Measurements from ENCODE around the gene NAB2.
A peak's percentile ranks its signal among the peaks of the same experiment; 100 is the strongest.
"Not testable (repeated sequence)": the region's sequence is repeated elsewhere in the genome, so short reads cannot be mapped to it uniquely, and the experiment has no call there.

NAB2 gene

GRCh38 chr12:57072661-57073060 is 16.3 kb upstream of the NAB2 start:
- Histone ChIP-seq H4K8ac (ENCODE audit: low read depth, low read length) (no peak overlapping the region), H3K79me1 (ENCODE audit: low read length) (peaks cover 2% of the 10 kb centered on the region), H3K23ac (ENCODE audit: low read length) (no peak overlapping the region), H2BK120ac (ENCODE audit: low read depth, low read length) (no peak overlapping the region), H3K27ac (ENCODE audit: low read depth, low read length) (no peak overlapping the region), H2BK5ac (ENCODE audit: low read length) (no peak overlapping the region), H3K4me2 (ENCODE audit: low read length) (no peak overlapping the region), H2BK15ac (replicated peaks; ENCODE audit: low read depth) (no peak overlapping the region), H3K18ac (ENCODE audit: low read length) (no peak overlapping the region), H3K79me2 (ENCODE audit: control insufficient read depth, insufficient read depth, low read length) (peaks cover 2% of the 10 kb centered on the region), H4K5ac (ENCODE audit: low read length) (no peak overlapping the region), H3K9ac (ENCODE audit: low read length) (no peak overlapping the region), H3K4me3 (ENCODE audit: low read length) (no peak overlapping the region), H3K4ac (ENCODE audit: low read depth, low read length) (no peak overlapping the region), H3K36me3 (ENCODE audit: control insufficient read depth, insufficient read depth, low read length) (no peaks in the 10 kb centered on the region), H3K27me3 (ENCODE audit: insufficient read depth, low read length, poor library complexity) (no peaks in the 10 kb centered on the region), H3K56ac (ENCODE audit: low read length) (no peak overlapping the region), H2AK5ac (ENCODE audit: low read length) (no peak overlapping the region), H3K4me1 (ENCODE audit: control insufficient read depth, low read depth, low read length) (no peaks in the 10 kb centered on the region)
- DNase-seq: no peak
- no CpG with 5 or more reads among the region's 2 CpGs for WGBS (ENCODE audit: extremely low coverage, insufficient coverage, low lambda C conversion rate)

- not testable (repeated sequence) for H3K79me1 ChIP-seq (ENCODE audit: low read length); H3K18ac ChIP-seq (ENCODE audit: low read length); H2BK5ac ChIP-seq (ENCODE audit: low read length); H2AK5ac ChIP-seq (ENCODE audit: low read length); H3K36me3 ChIP-seq (ENCODE audit: control insufficient read depth, insufficient read depth, low read length); H3K23ac ChIP-seq (ENCODE audit: low read length); H3K27ac ChIP-seq (ENCODE audit: low read depth, low read length); H3K79me2 ChIP-seq (ENCODE audit: control insufficient read depth, insufficient read depth, low read length); H2BK15ac ChIP-seq (replicated peaks; ENCODE audit: low read depth); H3K27me3 ChIP-seq (ENCODE audit: insufficient read depth, low read length, poor library complexity); H2BK120ac ChIP-seq (ENCODE audit: low read depth, low read length); H4K8ac ChIP-seq (ENCODE audit: low read depth, low read length); DNase-seq; H3K9ac ChIP-seq (ENCODE audit: low read length); H3K4ac ChIP-seq (ENCODE audit: low read depth, low read length); H3K4me2 ChIP-seq (ENCODE audit: low read length); H3K4me3 ChIP-seq (ENCODE audit: low read length); H3K4me1 ChIP-seq (ENCODE audit: control insufficient read depth, low read depth, low read length); H4K5ac ChIP-seq (ENCODE audit: low read length); H3K56ac ChIP-seq (ENCODE audit: low read length)
- no CpG with 5 or more reads among the region's 6 CpGs for WGBS (ENCODE audit: extremely low coverage, insufficient coverage, low lambda C conversion rate)
Observed at GRCh38 chr12:57073566-57074450, 15.1 kb upstream of the NAB2 start.

DNA sequence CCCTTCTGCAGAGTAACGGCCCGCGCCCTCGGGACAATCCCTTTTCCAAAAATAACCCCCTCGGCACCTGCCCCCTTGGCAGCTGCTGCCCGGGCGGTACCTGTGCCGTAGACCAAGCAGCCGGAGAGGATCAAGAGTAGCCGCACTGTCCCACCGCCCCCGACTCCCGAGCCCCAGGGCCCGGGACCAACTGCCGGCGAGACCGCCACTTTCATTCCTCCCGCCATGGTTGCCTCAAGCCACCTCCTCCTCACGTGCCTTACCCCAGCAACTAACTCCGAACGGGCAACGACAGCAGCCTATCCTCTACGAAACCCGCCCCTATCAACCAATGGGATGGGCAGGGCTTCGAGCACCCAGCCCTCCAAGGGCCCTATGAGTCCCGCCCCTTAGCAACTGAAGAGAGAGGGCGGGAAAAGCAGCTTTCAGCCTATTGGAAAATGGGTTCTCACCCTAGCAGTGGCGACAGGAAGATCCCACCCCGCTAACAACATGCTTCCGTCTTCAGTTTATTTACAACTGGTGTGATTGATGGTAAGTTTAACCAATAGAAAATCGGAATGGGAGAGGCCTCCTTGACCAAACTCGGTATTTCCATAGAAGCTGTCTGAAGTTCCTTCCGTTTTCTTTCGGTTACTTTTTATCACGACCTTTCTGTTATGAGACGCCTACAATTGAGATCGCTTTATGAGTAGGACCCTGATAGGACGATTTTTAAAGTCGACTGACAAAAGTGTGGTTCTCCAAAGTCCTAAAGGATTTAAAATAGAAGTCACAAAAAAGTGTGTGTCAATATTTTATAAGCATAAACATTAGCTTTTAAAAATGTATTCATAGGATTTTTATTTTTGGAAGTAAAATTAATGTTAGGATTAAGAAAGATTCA is 10.2 kb upstream of the NAB2 start, which contains the start of gene NEMP1:
Gene NEMP1 (minus strand): TSS at position 273 of the 886 bp plus-strand sequence. CDS start 46 bp downstream, at position 227.
- Histone ChIP-seq H3K79me2 (ENCODE audit: control insufficient read depth, insufficient read depth, low read length) (peaks cover 6% of the 10 kb centered on the region), H3K27me3 (ENCODE audit: insufficient read depth, low read length, poor library complexity) (no peaks in the 10 kb centered on the region), H3K4me2 (ENCODE audit: low read length) (peak within 1 kb of the TSS; percentile 96), H3K23ac (ENCODE audit: low read length) (peak within 1 kb of the TSS; percentile 89), H2BK5ac (ENCODE audit: low read length) (peak within 1 kb of the TSS; percentile 23), H3K18ac (ENCODE audit: low read length) (peak within 1 kb of the TSS; percentile 7), H2BK15ac (replicated peaks; ENCODE audit: low read depth) (no peak within 1 kb of the TSS), H3K56ac (ENCODE audit: low read length) (peak within 1 kb of the TSS; percentile 92), H4K8ac (ENCODE audit: low read depth, low read length) (no peak within 1 kb of the TSS), H3K4me3 (ENCODE audit: low read length) (peak within 1 kb of the TSS; percentile 91), H3K4ac (ENCODE audit: low read depth, low read length) (peak within 1 kb of the TSS; percentile 77), H3K4me1 (ENCODE audit: control insufficient read depth, low read depth, low read length) (no peaks in the 10 kb centered on the region), H2AK5ac (ENCODE audit: low read length) (peak within 1 kb of the TSS; percentile 65), H4K5ac (ENCODE audit: low read length) (no peak within 1 kb of the TSS), H3K79me1 (ENCODE audit: low read length) (peaks cover 6% of the 10 kb centered on the region), H2BK120ac (ENCODE audit: low read depth, low read length) (no peak within 1 kb of the TSS), H3K27ac (ENCODE audit: low read depth, low read length) (peak within 1 kb of the TSS; percentile 34), H3K36me3 (ENCODE audit: control insufficient read depth, insufficient read depth, low read length) (no peaks in the 10 kb centered on the region), H3K9ac (ENCODE audit: low read length) (peak within 1 kb of the TSS; percentile 97)
- DNase-seq: peak; percentile 100
- no CpG with 5 or more reads among the region's 39 CpGs for WGBS (ENCODE audit: extremely low coverage, insufficient coverage, low lambda C conversion rate)

DNA sequence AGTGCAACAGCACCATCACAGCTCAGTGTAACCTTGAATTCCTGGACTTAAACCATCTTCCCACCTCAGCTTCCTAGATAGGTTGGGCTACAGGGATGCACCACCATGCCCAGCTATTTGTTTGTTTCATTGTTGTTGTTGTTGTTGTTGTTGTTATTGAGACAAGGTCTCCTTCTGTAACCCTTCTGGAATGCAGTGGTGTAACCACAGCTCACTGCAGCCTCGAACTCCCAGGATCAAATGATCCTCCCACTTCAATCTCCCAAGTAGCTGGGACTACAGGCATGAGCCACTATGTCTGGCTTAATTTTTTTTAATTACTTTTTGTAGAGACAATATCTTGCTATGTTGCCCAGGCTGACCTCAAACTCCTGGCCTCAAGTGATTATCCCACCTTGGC is 9.1 kb upstream of the NAB2 start:
- Histone ChIP-seq H3K18ac (ENCODE audit: low read length) (no peak overlapping the region), H2BK5ac (ENCODE audit: low read length) (no peak overlapping the region), H3K36me3 (ENCODE audit: control insufficient read depth, insufficient read depth, low read length) (no peaks in the 10 kb centered on the region), H3K23ac (ENCODE audit: low read length) (no peak overlapping the region), H3K56ac (ENCODE audit: low read length) (no peak overlapping the region), H3K27ac (ENCODE audit: low read depth, low read length) (no peak overlapping the region), H2BK120ac (ENCODE audit: low read depth, low read length) (no peak overlapping the region), H4K8ac (ENCODE audit: low read depth, low read length) (no peak overlapping the region), H3K79me1 (ENCODE audit: low read length) (peaks cover 6% of the 10 kb centered on the region), H2AK5ac (ENCODE audit: low read length) (no peak overlapping the region), H2BK15ac (replicated peaks; ENCODE audit: low read depth) (no peak overlapping the region), H3K4me3 (ENCODE audit: low read length) (no peak overlapping the region), H3K27me3 (ENCODE audit: insufficient read depth, low read length, poor library complexity) (no peaks in the 10 kb centered on the region), H3K4me1 (ENCODE audit: control insufficient read depth, low read depth, low read length) (no peaks in the 10 kb centered on the region), H3K4ac (ENCODE audit: low read depth, low read length) (no peak overlapping the region), H3K79me2 (ENCODE audit: control insufficient read depth, insufficient read depth, low read length) (peaks cover 6% of the 10 kb centered on the region), H3K4me2 (ENCODE audit: low read length) (no peak overlapping the region), H3K9ac (ENCODE audit: low read length) (no peak overlapping the region), H4K5ac (ENCODE audit: low read length) (no peak overlapping the region)
- peak; percentile 63 for DNase-seq
- WGBS (ENCODE audit: extremely low coverage, insufficient coverage, low lambda C conversion rate): no CpG with 5 or more reads among the region's 1 CpG

DNA sequence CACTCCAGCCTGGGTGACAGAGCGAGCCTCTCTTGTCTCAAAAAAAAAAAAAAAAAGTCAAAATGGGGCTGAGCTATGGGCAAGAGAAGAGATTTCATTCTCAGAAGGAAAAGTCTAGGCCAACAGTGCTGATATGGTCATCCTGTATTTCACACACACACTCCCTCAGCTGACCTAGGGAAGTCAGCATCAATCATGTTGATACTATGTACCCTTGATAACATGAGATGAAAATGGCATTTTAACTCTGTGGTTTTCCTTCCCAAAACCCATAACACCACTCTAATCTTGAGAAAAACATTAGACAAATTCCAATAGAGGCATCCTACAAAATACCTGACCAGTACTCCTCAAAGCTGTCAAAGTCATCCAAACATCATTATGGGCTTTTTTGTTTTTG is 8.1 kb upstream of the NAB2 start:
- Histone ChIP-seq H2AK5ac (ENCODE audit: low read length) (no peak overlapping the region), H3K4ac (ENCODE audit: low read depth, low read length) (no peak overlapping the region), H3K4me2 (ENCODE audit: low read length) (no peak overlapping the region), H3K27me3 (ENCODE audit: insufficient read depth, low read length, poor library complexity) (no peaks in the 10 kb centered on the region), H3K18ac (ENCODE audit: low read length) (no peak overlapping the region), H3K56ac (ENCODE audit: low read length) (no peak overlapping the region), H3K79me2 (ENCODE audit: control insufficient read depth, insufficient read depth, low read length) (peaks cover 6% of the 10 kb centered on the region), H2BK5ac (ENCODE audit: low read length) (no peak overlapping the region), H3K4me3 (ENCODE audit: low read length) (no peak overlapping the region), H3K9ac (ENCODE audit: low read length) (no peak overlapping the region), H2BK15ac (replicated peaks; ENCODE audit: low read depth) (no peak overlapping the region), H3K4me1 (ENCODE audit: control insufficient read depth, low read depth, low read length) (peaks cover 1% of the 10 kb centered on the region), H3K23ac (ENCODE audit: low read length) (no peak overlapping the region), H4K5ac (ENCODE audit: low read length) (no peak overlapping the region), H3K36me3 (ENCODE audit: control insufficient read depth, insufficient read depth, low read length) (no peaks in the 10 kb centered on the region), H3K79me1 (ENCODE audit: low read length) (peaks cover 6% of the 10 kb centered on the region), H4K8ac (ENCODE audit: low read depth, low read length) (no peak overlapping the region), H3K27ac (ENCODE audit: low read depth, low read length) (no peak overlapping the region), H2BK120ac (ENCODE audit: low read depth, low read length) (no peak overlapping the region)
- no CpG with 5 or more reads among the region's 1 CpG for WGBS (ENCODE audit: extremely low coverage, insufficient coverage, low lambda C conversion rate)
- DNase-seq: no peak
